Measurements from ENCODE around the gene SDK1.

The SDK1 gene

DNA sequence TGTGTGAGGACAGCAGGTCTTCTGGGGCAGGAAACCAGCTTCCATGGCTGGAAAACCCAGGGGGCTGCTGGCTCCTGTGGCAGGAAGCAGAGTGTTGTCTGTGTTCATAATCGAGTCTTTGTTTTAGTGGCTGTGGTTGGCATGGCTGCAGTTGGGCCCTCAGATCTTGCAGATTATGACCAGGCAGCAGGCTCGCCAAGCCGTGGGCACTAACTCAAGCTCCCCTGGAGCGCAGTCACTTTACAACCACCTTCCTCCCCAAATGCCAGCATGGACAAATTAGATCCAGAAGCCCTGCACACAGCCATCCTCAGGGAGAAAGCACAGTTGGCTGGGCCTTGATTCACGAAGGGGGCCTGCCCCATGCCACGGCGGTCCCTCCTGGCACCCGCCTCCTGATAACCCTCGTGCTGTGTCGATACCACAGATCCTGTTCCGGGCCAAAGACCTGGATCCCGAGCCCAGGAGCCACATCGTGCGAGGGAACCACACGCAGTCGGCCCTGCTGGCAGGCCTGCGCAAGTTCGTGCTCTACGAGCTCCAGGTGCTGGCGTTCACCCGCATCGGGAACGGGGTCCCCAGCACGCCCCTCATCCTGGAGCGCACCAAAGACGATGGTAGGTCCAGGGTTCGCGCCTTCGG, 828.5 kb downstream of the SDK1 start:
- TF ChIP-seq, protein P1, sequence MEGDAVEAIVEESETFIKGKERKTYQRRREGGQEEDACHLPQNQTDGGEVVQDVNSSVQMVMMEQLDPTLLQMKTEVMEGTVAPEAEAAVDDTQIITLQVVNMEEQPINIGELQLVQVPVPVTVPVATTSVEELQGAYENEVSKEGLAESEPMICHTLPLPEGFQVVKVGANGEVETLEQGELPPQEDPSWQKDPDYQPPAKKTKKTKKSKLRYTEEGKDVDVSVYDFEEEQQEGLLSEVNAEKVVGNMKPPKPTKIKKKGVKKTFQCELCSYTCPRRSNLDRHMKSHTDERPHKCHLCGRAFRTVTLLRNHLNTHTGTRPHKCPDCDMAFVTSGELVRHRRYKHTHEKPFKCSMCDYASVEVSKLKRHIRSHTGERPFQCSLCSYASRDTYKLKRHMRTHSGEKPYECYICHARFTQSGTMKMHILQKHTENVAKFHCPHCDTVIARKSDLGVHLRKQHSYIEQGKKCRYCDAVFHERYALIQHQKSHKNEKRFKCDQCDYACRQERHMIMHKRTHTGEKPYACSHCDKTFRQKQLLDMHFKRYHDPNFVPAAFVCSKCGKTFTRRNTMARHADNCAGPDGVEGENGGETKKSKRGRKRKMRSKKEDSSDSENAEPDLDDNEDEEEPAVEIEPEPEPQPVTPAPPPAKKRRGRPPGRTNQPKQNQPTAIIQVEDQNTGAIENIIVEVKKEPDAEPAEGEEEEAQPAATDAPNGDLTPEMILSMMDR (IDR thresholded peaks at IDR 0.05), result no peak
- no peak overlapping the region for H3K27ac ChIP-seq
- no peaks in the 10 kb centered on the region for H3K27me3 ChIP-seq
- H3K4me1 ChIP-seq (ENCODE audit: control insufficient read depth in 1 of 2, insufficient read depth in 1 of 2, low read depth in 1 of 2, low read length in 1 of 2), result no peaks in the 10 kb centered on the region
- H3K36me3 ChIP-seq, result no peaks in the 10 kb centered on the region
- H3K4me3 ChIP-seq (ENCODE audit: low read depth in 1 of 2, low read length in 1 of 2), result no peak overlapping the region
- H3K9me3 ChIP-seq, result no peaks in the 10 kb centered on the region

DNA sequence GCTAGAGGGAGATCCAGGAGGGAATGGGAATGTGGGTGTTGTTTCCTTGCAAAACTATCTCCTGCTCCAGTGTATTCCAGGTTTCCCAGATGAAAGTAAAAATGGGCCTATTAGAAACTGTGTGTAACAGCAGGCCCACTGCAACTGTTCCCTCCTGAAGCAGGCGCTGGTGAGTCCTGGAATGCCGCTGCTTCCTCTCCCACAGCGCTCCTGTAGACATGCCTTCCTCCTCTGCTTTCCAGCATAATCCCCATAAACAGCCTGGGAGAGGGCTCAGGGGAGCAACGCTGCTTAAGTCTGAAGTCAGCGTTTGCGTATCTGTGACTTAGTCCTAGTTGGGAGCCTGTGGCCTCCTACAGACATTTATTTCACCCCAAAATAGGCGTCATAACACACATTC, 830.0 kb downstream of the SDK1 start:
- no peaks in the 10 kb centered on the region for H3K4me1 ChIP-seq (ENCODE audit: control insufficient read depth in 1 of 2, insufficient read depth in 1 of 2, low read depth in 1 of 2, low read length in 1 of 2)
- no peaks in the 10 kb centered on the region for H3K36me3 ChIP-seq
- H3K4me3 ChIP-seq (ENCODE audit: low read depth in 1 of 2, low read length in 1 of 2), result no peak overlapping the region
- H3K27ac ChIP-seq, result no peak overlapping the region
- no peaks in the 10 kb centered on the region for H3K27me3 ChIP-seq
- TF ChIP-seq, protein P1 (IDR thresholded peaks at IDR 0.05), result no peak
- no peaks in the 10 kb centered on the region for H3K9me3 ChIP-seq

DNA sequence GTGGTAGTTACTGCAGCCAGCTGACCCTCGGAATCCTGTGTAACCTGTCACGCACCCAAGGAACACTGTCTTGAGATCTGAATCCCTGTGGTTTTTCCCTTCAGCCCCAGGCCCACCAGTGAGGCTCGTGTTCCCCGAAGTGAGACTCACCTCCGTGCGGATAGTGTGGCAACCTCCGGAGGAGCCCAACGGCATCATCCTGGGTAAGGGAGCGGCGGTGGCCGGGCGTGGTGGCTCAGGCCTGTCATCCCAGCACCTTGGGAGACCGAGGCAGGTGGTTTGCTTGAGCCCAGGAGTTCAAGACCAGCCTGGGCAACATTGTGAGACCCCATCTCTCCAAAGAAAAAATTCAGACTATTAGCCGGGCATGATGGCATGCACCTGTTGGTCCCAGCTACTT, 831.2 kb downstream of the SDK1 start:
- Histone ChIP-seq H3K4me3 (ENCODE audit: low read depth in 1 of 2, low read length in 1 of 2) (no peak overlapping the region), H3K4me1 (ENCODE audit: control insufficient read depth in 1 of 2, insufficient read depth in 1 of 2, low read depth in 1 of 2, low read length in 1 of 2) (no peaks in the 10 kb centered on the region), H3K27ac (no peak overlapping the region), H3K27me3 (no peaks in the 10 kb centered on the region), H3K36me3 (no peaks in the 10 kb centered on the region), H3K9me3 (no peaks in the 10 kb centered on the region)
- TF ChIP-seq, protein P1 (IDR thresholded peaks at IDR 0.05), result no peak

DNA sequence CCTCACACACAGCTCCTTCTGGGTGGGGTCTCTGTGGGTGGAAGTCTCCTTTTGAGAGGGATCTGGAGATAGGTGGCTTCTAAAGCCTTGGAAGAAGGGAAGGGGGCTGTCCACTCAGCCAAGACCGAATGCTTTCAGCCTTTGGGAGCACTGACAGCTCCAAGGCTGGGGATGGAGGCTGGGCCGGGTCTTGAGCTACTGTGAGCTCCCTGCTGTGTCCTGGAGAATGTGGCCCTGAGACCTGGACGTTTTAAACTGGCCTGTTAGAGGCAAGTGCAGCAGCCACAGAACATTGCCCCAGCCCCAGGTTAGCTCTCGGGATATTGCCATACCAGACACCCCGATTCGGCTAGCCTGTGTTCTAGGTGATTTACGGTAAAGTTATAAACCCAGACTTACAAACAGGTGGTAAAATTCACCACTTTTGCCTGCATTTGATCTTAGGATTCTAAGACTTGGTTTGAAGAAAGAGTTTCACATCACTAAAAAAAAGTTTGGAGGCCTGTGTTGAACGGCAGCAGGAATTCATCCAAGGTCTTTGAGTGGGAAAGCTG, 832.5 kb downstream of the SDK1 start:
- Histone ChIP-seq H3K9me3 (no peaks in the 10 kb centered on the region), H3K4me3 (ENCODE audit: low read depth in 1 of 2, low read length in 1 of 2) (no peak overlapping the region), H3K27me3 (no peaks in the 10 kb centered on the region), H3K4me1 (ENCODE audit: control insufficient read depth in 1 of 2, insufficient read depth in 1 of 2, low read depth in 1 of 2, low read length in 1 of 2) (no peaks in the 10 kb centered on the region), H3K36me3 (no peaks in the 10 kb centered on the region), H3K27ac (no peak overlapping the region)
- TF ChIP-seq, protein P1 (IDR thresholded peaks at IDR 0.05), result no peak

DNA sequence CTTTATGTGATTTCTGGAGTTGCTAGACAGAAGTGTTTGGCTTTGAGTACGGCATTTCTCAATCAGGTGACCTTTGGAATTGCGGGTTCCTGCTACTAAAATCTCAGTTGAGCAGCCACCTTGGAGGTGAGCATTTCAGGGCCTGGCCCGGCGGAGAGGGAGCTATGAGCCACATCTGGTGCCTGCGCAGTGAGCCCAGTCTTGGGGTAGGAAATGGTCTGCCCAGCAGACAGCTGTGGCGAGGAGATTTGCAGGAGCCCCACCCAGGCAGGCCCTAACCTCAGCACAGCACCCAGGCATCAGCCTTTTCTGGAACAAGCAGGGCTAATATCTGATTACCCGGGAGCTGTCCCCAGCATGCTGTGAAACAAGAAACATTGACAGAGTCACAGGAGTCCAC, 833.2 kb downstream of the SDK1 start:
- H3K4me3 ChIP-seq (ENCODE audit: low read depth in 1 of 2, low read length in 1 of 2), result no peak overlapping the region
- H3K9me3 ChIP-seq, result no peaks in the 10 kb centered on the region
- TF ChIP-seq, protein P1 (IDR thresholded peaks at IDR 0.05), result no peak
- H3K4me1 ChIP-seq (ENCODE audit: control insufficient read depth in 1 of 2, insufficient read depth in 1 of 2, low read depth in 1 of 2, low read length in 1 of 2), result no peaks in the 10 kb centered on the region
- H3K36me3 ChIP-seq, result no peaks in the 10 kb centered on the region
- no peak overlapping the region for H3K27ac ChIP-seq
- H3K27me3 ChIP-seq, result no peaks in the 10 kb centered on the region
